T follicular helper cell (primary cell): ENCODE data around the gene TMED1.
"Not testable (repeated sequence)": the region's sequence is repeated elsewhere in the genome, so short reads cannot be mapped to it uniquely, and the experiment has no call there.

Experiments used
- DNase-seq: peaks from one replicate; pipeline ENCODE4 v3.0.0-alpha.2; 2020; ENCODE audit warnings: low read depth
- total RNA-seq, 2 experiments: gene quantifications; one replicate each; lab custom pipeline; 2026; lab: John Stamatoyannopoulos, UW

Gene TMED1, protein sequence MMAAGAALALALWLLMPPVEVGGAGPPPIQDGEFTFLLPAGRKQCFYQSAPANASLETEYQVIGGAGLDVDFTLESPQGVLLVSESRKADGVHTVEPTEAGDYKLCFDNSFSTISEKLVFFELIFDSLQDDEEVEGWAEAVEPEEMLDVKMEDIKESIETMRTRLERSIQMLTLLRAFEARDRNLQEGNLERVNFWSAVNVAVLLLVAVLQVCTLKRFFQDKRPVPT
- total RNA-seq: 10.0 to 18.2 reads per million in 2 experiments

DNA sequence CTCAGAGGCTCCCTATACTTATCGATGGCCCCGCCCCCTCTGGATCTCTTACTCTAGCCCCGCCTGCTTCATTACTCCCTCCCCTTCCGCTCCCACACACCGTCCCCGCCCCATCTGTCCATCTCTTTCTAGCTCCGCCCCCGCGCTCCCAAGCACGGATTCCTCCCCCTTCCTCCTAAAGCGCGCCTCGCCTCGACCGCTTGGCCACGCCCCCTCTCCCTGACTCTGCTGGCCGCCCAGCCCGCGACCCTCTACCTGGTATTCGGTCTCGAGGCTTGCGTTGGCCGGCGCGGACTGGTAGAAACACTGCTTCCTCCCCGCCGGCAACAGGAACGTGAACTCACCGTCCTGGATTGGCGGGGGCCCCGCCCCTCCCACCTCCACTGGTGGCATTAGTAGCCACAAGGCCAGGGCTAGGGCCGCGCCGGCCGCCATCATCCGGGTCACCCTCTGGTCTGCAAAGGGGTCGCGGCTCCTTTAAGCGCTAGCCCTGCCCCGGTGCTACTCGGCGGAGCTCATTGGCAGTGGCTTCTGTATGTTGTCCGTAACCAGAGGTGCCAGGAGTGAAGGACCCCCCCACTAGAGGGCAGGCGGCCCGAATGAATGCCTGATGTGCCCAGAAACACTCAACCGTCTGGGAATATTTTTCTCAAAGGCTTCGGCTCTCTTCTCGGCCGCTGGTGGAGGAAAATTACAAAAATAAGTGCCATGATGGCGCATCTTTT, at the start of gene TMED1:
Gene TMED1, minus strand, starts transcription at position 459 of the 725 bp plus-strand sequence. Its CDS starts 21 bp downstream, at position 438.
- peak; percentile 93 for DNase-seq

DNA sequence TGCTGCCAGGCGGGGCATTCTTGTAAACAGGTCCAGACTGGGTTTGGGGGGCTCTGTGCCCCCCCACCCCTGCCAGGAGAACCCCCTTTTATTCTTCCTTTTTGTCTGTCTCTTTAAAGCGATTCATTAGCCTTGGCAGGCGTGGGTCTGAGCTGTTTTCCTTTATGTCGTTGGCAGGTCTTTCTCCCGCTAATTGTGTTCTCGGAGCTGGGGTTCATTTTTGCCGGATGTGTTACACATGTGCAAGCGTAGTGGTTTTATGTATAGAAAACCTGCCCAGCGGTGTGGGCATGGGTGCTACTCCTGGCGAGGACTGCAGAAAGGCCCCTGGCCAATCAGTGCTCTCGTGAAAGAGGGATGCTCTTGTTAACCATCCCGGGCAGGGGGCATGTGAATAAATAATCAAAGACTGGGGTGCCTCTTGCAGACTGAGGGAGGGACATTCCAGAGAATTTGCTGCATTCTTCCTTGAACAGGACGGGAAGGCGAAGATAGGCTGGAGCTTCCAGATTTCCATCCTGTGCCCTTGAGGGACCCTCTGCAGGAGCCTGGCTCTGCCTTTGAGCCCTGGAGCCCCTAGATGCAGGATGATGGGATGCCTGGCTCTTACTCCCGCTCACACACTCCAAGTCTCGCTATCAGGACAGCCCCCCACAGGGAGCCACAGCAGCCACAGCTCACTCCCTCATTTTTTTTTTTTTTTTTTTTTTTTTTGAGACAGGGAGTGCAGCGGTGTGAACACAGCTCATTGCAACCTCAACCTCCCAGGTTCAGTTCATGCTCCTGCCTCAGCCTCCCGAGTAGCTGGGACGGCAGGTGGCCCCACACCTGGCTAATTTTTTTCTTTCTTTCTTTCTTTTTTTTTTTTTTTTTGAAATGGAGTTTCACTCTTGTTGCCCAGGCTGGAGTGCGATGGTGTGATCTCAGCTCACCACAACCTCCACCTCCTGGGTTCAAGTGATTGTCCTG, 49.5 kb upstream of the TMED1 start:
- no peak for DNase-seq

DNA sequence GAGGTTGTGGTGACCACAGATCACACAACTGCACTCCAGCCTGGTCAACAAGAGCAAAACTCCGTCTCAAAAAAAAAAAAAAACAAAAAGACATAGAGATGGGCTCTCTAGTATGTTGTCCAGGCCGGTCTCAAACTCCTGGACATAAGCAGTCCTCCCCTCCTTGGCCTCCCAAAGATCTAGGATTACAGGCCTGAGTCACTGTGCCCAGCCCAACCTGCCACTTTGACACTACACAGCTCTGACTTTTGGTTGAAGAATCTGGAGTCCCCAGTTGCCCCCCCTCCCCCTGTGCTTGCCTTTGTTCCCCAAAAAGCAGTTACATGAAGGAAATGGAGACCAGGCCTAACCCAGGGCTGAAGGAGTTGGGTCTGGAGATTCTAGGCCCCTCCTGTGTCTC, 48.3 kb upstream of the TMED1 start:
- no peak for DNase-seq

DNA sequence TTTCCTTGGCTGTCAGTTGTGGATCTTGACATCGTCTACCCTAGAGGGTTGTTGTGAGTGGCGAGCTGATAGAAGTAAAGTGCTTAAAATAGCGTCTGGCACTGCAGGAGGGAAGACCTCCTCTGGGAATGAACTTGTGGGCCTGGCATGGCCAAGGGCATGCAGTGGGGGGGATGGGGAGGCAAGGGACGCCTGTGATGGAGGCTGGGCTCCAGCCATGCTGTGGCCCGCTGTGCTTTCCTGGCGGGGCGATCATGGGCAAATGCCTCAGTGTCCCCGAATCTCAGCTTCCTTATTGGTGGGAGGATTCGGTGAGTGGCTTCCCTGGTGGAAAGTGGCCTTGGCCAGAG, 46.1 kb upstream of the TMED1 start:
- no peak for DNase-seq

DNA sequence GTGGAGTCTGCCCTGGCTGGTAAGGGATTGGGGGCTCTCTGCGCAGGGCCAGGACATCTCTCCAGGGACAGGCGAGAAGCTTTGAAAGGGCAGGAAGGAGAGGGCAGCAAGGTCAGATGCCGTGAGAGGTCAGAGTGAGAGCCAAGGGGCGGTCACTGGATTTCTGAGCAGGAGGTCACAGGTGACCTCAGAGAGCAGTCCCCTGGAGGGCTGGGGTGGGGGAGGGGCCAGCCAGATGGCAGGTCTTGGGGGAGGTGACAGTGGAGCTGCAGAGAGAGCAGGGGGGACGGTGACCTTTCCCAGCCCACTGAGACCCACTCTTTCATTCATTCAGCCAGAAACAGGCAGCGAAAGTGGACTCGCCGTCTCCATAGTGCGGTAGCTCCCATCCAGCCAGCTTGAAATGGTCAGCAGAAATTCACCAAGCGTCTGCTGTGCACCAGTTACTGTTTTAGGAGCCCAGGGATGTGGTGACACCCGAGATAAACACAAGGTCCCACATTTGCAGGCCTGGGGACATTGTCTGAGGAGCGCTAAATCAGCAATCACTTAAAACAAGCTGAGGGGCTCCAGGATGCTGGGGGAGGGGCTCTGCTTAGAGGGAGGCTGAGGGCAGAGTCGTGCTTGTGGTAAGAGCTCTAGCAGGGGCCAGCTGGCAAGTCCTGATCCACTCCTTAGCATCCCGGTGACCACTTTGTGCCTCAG, 45.5 kb upstream of the TMED1 start:
- DNase-seq: no peak

DNA sequence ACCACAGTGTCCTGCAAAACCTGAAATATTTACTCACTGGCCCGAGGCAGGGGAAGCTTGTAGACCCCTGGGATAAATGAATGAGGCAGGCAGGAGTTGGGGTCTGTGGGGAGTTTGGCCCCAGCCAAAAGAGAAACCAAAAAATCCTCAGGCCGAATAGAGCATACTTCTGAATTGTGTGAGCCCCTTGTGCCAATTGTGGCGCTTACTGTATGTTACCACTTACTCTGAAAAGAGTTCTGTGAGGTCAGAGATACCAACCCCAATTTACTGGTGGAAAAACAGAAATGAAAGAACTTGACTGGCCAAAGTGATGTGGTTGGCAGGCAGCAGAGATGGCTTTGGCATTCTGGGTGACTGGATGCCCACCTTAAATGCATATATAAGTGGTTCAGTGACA, 42.2 kb upstream of the TMED1 start:
- DNase-seq: no peak

DNA sequence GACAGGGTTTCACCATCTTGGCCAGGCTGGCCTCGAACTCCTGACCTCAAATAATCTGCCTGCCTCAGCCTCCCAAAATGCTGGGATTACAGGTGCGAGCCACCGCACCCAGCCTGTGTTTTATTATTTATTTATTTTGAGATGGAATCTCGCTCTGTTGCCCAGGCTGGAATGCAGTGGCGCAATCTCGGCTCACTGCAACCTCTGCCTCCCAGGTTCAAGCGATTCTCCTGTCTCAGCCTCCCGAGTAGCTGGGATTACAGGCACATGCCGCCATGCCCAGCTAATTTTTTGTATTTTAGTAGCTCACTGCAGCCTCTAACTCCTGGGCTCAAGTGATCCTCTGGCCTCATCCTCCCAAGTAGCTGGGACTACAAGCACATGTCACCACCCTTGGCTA, 41.6 kb upstream of the TMED1 start:
- not testable (repeated sequence) for DNase-seq

DNA sequence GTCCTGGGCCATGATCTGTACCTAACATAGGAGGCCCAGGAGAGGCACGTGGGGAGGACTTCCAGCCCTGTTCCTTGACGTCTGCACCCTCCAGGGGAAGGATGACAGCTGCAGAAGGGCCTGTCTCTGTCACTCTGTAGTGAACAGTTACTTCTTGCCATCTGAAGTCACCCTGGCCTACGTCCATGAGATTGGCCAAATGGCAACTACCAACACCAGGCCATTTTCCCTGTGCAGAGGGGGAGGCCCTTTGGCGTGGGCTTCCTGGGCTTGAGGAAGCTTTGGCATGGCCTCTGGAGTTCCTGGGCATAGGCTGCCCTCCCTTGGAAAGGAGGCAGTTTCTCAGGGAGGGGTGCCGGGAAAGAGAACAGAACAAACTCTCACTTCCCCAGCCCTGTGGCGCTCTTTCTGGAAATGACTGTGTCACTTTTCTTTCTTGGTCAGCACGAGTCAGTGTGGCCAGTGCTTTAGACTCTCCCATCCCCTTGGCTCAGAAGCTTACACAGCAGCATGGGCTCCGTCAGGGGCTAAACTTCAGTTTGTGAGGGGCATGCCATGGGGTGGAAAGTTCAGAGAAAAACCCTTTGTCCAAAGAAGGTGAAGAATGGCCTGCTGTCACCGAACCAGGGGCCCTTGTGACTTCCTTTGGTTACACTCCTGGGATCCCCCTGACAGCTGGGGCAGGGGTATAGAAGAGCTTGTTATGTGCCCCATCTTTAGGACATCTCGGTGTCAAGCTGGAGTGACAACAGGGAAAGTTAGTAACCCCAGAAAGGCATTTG, 40.6 kb upstream of the TMED1 start:
- no peak for DNase-seq

DNA sequence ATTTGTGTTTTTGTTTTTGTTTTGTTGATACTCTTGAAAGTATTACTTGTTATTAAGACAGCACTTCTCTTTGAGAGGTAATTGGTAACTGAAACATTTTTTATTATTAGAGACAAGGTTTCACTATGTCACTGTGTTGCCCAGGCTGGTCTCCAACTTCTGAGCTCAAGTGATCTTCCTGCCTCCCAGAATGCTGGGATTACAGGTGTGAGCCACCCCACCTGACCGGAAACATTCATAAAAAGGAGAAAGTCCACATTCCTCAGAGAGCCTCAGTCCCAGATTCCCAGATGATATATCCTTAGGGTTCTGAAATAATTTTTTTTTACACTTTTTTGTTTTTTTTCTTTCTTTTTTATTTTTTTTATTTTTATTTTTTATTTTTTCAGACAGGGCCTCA, 38.0 kb upstream of the TMED1 start:
- no peak for DNase-seq

DNA sequence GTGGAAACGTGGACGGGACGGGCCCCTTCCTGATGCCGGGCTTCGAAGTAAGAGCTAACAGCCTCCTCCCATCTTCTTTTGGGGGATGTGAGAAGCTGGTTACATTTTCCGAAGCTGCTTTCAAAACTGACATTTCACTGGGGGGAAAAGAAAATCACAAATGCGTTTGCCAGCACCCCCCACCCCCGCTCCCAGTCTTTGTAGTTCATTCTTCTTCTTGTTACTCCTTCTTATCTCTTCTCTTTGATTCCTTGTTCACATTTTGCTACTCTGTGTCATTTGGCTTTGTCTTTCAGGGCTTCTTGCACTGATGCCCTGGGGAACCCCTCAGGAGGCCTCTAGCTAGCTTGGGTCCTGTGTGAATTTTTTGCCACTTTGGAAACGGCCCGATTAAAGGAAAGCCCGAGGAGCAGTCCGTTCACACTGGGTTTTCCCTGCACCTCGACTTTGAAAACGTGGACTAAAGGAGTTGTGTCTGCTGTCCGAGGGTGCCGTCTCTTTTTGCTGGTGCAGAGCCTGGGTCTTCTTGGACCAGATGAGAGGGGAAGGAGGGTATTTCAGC, 36.6 kb upstream of the TMED1 start:
- DNase-seq: no peak

DNA sequence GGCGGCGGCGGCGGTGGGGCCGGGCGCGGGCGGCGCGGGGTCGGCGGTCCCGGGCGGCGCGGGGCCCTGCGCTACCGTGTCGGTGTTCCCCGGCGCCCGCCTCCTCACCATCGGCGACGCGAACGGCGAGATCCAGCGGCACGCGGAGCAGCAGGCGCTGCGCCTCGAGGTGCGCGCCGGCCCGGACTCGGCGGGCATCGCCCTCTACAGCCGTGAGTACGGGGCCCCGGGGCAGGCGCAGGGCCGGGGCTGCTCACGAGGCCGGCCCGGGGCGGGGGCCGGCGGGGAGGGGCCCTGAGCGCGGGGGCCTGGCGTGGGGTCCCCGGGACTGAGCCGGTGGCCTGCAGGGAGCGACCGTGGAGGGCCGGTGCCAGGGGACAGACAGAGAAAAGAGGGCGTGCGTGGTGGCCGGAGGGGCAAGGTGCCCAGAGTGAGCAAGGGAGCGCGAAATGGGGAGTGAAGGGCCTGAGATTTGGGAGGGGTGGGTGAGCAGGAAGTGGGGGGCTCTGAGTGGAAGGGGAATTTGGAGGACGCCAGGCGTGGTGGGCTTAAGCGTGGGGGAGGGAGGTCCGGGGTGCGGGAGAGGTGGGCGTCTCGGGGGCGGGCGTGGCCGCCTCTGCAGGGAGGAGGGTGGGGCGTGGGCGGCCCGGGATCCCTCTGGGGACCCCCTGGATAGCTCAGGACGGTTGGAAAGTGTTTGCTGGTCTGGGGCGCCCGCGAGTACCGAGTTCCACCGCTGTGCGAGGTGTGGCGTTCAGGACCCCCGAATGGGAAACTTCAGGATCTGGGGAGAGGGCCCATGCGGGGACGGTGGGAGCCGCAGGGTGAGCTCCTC, 35.9 kb upstream of the TMED1 start:
- DNase-seq: peak; percentile 8

DNA sequence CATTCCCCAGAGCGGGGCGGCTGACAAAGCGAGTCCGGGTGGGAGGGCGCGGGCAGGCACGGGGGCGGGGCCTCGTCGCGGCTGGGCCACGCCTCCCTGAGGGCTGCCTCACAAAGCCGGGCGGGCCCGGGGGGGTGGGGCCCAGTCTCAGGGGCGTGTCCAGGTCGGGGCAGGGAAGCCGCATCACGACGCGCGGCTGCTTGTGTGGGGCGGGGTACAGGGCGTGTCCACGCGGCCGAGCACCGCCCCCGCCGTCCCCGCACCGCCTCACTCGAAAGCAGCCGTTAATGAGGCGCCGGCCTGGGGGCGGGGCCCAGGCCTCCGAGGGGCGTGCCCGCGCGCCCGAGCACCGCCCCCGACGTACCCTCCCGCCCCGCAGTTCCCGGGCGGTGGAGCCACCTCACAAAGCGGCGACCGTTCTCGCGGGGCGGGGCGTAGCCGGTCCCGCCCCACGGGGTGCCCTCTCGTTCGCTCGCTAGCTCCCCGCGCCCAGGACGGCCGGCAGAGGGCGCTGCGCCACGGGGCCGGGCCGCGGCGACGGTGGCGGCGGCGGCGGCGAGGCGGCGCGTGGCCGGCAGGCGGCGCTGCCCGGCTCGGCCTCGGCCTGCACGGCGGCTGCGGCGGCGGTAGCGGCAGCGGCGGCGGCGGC, 35.1 kb upstream of the TMED1 start, which contains the start of gene CARM1:
Gene CARM1, plus strand, starts transcription at position 599 of the 649 bp plus-strand sequence. CDS start 150 bp downstream, outside the sequence.
- DNase-seq: peak; percentile 100

DNA sequence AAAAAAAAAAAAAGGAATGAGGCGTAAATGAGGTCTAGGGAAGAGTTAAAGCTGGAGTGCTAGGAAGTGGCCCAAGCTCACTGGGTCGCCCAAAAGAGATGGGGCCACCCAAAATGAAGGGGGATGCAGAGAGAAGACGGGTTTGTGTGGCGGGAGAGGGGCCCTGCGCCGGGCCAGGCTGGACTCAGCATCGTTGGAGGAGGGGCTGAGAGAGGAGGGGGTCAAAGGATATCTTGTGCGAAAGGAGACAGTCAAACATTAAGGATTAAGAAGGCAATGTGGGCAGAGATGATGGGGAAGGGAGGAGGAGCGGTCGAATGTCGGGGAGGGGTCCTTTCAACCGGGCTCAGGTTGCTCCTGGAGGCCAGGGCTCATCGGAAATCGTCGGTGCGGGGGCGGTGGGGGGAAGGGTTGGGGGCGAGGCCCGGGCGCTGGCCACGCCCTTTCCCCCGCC, 34.5 kb upstream of the TMED1 start:
- no peak for DNase-seq

DNA sequence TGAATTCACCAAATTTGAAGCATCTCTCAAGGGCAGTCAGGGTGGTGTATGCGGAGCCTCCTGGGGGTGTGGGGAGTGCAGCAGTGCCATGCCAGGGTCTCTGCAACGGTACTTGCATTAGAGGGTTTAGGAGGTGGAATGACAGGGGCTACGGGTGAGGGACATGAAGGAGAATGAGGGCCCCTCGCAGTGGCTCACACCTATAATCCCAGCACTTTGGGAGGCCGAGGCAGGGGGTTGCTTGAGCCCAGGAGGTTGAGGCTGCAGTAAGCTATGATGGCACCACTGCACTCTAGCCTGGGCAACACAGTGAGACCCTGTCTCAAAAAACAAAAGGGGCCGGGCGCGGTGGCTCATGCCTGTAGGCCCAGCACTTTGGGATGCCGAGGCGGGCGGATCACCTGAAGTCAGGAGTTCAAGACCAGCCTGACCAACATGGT, 33.9 kb upstream of the TMED1 start:
- DNase-seq: not testable (repeated sequence)

DNA sequence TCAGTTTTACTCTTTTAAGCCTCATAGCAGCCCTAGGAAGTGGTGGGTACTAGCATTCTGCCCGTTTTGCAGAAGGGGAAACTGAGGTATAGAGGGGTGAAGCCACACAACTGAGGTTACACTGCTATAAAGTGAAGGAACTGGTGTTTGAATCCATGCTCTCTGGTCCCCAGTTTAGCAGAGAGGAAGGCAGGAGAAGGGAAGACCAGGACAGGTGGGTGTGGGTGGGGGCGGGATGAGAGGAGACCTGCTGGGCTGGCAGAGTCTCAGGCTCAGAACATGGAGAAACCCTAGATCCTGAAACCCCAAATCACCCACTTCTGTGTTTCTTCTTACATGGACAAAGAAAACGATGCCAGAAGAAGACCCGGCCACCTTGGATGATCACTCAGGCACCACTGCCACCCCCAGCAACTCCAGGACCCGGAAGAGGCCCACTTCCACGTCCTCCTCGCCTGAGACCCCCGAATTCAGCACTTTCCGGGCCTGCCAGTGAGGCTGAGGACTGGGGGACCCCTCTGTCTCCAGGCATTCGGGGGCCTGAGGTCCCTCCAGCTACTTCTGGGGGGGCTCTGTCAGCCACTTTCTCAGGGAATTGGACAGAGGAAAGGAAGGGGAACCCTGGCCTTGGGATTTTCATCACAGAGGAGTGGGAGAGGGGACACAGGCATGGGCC, 33.0 kb upstream of the TMED1 start:
- no peak for DNase-seq

DNA sequence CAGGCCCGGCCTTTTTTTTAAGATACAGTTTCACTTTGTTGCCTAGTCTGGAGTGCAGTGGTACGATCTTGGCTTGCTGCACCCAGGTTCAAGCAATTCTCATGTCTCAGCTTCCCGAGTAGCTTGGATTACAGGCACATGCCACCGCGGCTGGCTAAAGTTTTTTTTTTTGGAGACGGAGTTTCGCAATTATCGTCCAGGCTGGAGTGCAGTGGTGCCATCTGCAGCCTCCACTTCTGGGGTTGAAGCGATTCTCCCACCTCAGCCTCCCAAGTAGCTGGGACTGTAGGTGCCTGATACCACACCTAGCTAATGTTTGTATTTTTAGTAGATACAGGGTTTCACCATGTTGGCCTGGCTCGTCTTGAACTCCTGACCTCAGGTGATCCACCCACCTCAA, 30.5 kb upstream of the TMED1 start:
- DNase-seq: no peak

DNA sequence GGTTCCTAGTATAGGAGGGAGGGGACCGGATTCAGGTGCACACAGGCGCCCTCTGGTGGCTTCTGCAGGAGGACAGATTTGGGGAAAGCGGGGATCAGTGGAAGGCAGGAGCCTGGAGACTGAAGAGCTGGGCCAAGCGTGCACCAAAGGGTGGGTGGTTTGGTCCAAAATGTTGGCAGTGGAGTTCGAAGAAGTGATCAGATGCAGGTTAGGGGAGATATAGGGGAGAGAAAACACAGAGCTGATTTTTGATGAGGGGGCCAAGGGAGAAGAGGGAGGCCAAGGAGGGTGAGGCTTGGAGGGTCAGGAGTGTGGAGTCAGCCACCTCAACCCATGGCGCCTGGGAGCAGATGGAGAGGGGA, 28.5 kb upstream of the TMED1 start:
- DNase-seq: peak; percentile 70

DNA sequence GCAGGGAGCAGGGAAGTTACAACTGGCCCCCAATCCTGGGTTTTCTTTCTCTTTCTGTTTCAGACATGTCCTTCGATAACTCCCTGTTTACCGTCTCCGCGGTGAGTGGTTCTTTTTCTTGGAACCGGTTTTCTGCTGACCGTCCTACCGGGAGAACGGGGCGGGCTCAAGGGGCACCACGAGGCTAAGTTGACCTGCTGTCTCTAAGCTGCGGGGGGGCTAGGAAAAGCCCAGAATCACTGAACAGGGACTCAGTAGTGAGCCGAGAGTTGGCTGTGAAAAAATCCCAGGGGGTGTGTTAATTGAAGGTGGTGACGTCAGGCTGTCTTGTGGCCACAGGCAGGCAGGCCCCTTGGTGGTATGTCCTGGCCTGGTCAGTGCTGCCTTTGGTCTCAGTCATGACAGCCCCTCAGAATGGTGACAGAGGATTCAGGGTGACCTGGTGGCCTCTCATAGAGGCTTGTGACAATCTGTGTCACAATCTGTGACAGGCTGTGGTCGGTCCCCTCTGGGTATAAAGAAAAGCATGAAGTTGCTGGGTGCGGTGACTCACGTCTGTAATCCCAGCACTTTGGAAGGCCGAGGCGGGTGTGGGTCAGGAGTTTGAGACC, 27.2 kb upstream of the TMED1 start:
- no peak for DNase-seq
